Fibroblast of peridontal ligament (primary cell): ENCODE results near the gene RASL10A.
A peak's percentile ranks its signal among the peaks of the same experiment; 100 is the strongest.

ENCODE experiments used
- DNase-seq: peaks from one replicate; pipeline ENCODE4 v3.0.0-alpha.2; 2010; ENCODE audit errors: extremely low read depth

RASL10A gene

DNA sequence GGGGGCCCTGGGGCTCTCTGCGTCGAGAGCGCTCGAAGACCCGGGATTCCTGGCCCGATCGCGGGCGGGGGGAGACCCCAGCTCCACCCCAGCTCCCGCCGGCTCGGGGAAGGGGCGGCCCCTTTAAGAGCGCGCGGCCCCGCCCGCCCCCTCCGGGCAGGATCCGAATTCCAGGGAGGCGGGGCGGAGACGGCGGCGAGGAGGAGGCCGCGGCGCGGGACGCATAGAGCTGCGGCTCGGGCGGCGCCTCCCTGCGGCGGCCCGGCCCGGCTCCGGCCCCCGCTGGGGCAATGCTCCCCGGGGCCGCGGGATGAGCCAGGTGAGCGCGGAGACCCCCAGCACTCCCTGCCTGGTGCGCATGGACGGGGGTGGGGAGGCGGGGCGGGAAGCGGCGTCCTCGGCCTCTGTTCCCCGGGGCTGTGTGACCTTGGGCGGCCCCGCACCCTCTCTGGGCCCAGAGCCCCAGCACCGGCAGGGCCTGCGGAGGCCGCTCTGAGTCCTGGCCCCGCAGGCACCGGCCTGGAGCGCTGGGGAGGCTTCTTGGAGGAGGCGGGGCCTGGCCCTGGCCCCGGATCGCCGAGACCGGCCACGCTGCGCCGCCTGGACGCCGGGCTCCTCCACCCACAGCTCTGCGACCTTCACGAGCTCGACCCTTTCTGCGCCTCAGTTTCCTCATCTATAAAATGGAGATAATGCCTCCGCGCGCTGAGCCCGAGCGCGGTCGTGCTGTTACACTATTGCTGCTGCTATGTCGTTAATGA lies 8.5 kb downstream of the RASL10A start:
- peak; percentile 58 for DNase-seq

DNA sequence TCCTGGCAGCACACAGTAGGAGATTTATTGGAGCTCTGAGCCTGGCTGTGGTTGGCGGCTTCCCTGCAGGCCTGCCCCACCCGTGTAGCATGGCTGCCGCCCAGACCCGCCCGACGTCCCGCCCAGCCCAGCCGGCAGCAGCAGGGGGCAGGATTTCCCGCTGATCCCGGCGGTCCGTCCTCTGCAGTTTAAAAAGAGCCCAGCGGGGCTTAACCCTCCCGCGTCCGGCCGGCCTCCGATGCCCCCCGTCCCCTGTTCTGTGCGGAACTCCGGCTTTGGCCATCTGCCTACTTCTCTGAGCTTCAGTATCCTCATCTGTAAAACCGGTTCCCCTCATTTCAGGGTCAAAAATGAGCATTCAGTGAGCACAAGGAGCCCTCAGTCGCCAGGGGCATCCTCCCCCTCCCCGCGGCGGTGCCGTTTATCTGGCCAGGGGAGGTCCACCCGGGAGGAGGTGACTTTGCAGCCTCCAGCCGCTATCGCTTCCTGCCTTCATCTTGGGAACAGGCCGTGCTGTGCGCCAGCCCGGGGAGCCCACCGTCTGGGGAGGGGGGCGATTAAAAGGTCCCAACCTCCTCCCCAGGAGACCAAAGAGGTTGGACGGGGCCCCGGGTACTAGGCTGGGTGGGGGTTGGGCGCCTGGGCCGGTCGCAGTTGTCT lies 9.2 kb downstream of the RASL10A start, which contains the start of gene GAS2L1:
TSS of gene GAS2L1 (plus strand) at position 476 of the 660 bp plus-strand sequence. CDS start 1,456 bp downstream, outside the sequence.
- peak; percentile 69 for DNase-seq

DNA sequence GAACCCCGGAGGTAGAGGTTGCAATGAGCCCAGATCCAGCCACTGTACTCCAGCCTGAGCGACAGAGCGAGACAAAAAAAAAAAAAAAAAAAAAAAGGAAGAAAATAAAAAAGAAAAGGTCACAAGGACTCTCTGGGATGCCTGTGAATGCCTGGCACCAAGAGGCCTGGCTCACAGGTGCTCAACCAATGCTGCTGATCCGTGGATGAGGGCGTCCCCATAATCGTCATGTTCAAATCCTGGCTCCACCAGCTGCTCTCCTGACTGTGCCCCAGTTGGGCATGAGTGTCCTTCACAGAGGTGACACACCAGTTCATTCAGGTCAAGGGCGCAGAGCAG lies 9.7 kb downstream of the RASL10A start:
- no peak for DNase-seq

DNA sequence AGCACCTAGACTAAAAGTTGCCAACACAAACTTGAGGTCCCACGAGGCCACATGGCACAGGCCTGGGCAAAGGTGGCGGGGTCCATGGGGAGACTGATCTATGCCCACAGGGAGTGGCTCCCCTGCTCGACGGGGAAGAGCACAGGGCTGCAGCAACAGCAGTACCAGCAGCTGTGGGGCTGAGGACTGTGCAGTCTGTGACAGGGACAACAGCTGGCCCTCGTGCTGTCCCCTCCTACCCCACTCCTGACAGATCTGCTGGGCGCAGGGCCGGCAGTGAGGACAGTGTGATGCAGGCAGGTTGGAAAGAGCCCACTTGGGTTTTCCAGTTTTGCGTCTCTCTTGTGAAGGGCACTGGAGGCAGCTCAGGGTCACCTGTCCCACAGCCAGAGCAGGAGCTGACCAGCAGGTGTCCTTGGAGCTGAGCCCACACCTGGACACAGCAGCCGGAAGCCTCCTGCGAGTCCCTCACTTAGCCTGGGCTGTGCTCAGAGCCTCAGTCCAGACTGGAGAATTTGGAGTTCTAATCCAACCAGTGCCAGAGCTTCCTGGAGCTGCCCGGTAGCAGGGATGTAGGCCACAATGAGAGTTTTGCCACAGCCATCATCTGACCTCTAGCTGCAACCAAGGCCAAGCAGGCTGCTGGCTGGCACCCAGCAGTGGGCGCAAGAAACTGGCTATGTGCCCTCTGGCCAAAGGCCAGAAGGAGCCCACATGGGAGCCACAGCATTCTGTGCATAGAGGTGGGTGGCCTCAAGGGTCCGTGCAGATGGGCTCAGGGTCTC lies 12.6 kb downstream of the RASL10A start:
- no peak for DNase-seq

DNA sequence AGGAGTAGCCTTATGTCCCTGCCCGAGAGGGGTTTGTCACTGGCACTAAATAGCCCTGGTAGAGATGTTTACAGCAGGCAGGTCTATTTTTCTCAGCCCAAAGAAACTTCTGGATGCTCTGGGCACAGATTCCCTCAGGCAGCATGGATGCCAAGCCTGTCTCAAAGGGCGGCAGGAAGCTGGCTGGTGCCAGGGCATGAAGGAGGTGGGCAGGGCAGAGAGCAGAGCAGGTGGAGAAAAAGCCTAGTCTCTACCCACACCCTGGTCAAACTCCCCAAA lies 13.2 kb downstream of the RASL10A start:
- DNase-seq, result no peak

DNA sequence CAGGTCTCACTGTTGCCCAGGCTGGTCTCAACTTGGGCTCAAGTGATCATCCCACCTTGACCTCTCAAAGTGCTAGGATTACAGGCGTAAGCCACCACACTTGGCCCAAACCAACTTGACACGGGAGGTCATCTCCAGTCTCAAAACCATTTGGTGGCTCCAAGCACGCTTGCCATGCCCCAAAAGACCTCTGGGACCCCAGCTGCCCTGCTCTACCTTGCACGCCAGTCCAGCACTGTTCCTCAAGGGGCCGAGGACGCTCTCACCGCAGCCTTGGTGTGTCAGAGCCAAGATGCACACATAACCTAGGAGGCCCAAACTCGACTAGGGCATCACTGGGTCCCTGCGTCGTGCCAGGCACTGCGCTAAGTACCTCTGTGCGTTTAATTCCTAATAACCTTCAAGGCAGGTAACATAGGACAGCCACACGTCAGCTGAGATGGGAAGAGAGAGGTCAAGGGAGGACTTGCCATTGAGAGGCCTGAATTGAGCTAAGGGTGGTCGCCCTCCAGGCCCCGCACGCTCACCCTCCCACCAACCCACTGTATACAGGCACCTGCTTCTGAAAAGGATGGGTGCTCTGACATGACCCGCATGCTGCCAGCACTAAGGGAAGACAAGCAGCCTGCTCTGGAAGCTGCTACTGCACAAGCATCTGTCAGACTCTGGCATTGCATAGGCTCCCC lies 13.6 kb downstream of the RASL10A start:
- DNase-seq, result no peak

DNA sequence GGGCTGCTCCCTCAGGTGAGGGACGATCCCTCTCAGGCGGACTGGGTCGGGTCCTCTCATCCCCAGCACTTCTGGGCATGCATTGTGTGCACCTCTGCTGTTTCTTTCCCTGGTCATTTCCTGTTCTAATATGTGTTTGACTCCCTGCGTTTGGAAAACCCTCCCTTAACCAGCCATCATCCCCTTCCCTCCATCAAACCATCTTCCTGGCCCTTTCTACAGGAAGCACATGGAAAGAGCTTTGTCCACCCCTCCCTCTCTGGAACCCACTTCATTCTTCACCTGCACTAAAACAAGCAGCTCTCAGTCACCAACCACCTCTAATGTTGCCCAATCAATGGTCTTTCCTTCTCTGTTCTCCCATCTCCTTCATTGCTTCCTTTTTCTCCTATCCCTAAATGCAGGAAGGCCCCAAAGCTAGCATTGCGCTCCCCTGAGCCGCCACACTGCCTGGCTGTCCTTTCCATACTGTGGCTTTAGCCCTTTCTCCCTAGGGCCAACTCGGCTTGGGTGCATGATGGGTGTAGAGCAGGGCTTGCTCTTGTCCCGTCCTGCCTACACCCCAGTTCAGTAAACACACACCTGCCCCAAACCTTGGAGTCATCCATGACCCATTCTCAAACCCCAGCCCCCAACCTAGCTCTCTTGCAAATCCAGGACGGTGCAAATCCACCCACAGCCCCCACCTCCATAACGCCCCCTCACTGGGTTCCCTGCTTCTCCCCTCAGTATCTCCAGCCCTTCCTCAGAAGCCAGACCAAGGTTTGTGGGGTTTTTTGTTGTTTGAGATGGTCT lies 14.5 kb downstream of the RASL10A start:
- DNase-seq, result no peak

DNA sequence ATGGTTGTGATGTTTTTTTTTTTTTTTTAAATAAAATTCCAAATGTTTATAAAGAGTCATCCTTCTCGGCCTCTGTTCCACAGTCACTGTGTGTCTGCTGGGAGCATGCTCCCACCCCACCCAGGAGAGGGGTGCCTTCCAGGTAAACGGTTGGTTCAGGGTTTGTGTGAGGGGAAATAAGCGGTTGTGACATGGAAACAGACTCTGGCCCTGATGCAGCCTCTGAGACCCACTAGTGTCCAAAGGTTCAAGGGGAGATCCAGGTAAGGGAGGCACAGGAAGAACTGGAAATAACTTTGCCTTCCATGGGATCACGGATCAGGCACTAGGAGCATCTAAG lies 15.1 kb downstream of the RASL10A start:
- DNase-seq, result no peak

DNA sequence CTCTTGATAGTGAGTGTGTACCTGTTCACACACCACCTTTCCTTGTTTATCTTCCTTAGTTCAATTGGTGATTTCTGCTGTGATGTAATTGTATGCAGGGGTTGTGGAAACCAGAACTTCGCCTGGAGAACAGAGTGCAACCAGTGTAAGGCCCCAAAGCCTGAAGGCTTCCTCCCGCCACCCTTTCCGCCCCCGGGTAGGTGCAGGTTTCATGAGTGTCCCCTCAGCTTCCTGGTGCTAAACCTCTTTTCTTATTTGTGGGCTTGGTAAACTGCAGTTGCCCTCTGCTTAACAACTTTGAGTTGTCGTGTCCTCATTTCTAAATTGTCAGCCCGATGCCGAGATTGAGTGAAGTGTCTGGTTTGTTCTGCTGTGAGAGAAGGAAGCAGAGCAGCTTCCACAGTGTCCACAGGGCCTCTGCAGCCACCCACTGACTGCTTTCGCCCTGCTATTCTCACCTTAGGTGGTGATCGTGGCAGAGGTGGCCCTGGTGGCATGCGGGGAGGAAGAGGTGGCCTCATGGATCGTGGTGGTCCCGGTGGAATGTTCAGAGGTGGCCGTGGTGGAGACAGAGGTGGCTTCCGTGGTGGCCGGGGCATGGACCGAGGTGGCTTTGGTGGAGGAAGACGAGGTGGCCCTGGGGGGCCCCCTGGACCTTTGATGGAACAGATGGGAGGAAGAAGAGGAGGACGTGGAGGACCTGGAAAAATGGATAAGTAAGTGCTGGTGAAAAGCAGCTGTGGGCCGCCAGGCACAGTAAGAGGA lies 16.2 kb downstream of the RASL10A start:
- DNase-seq, result no peak

DNA sequence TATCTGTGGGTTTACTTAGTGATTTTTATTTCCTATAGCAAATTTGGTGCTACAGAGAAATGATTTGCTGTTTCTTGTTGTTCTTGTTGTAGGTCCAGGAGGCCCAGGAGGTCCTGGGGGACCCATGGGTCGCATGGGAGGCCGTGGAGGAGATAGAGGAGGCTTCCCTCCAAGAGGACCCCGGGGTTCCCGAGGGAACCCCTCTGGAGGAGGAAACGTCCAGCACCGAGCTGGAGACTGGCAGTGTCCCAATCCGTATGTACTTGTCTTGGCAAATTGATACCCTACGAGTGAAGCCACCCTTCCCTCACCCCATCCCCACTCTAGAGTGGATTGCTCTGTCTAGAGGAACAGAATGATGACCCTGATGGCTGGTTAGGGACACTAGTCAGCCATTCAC lies 16.9 kb downstream of the RASL10A start:
- DNase-seq, result no peak

DNA sequence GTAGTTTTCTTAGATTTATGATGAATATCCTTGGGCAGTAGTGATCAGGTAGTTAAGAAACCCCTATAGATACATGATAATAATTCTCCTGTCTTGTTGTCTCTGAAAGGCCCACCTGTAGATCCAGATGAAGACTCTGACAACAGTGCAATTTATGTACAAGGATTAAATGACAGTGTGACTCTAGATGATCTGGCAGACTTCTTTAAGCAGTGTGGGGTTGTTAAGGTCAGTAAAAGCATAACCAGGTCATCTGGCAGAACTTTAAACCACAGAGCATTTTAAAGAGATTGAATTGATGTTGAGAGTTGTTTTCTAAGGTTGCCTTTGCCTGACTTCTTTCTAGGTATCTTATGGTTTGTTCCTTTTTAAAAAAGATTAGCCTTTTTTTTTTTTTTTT lies 23.1 kb downstream of the RASL10A start:
- no peak for DNase-seq

DNA sequence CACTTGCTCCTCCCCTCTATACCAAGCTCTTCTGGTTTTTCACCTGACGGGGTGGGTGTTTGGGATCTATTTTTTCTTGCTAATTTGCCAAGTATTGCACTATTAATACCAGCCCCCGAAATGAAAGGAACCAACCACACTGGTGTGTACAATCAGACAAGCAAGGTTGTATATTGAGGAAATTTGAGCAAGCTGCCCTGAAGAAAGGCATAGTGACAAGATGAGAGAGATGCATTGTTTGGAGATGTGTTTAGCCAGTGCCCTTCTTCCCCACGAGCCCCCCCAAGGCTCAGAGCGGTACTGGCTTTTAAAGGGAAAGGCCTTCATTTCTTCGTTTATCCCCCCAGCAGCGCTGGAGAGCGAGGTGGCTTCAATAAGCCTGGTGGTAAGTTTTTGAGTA lies 24.3 kb downstream of the RASL10A start:
- DNase-seq, result no peak

DNA sequence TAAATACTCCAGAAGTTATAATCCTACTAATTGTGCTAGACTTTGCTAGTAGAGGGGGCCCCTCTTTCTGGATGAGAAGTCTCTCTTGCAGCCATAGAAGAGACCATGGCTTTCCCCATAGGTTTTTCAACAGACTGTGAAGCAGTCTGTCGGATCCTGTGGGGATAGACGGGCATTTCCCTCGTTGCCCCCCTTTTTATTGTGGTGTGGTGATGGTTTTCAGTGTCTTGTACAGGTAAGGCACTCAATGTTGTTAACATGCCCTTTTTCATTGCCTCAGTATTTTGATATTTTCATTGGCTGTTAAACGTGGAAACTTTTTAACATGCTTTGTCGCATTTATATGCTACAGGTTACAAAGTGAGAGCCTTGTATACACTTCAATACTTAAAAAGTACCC lies 25.4 kb downstream of the RASL10A start:
- no peak for DNase-seq

DNA sequence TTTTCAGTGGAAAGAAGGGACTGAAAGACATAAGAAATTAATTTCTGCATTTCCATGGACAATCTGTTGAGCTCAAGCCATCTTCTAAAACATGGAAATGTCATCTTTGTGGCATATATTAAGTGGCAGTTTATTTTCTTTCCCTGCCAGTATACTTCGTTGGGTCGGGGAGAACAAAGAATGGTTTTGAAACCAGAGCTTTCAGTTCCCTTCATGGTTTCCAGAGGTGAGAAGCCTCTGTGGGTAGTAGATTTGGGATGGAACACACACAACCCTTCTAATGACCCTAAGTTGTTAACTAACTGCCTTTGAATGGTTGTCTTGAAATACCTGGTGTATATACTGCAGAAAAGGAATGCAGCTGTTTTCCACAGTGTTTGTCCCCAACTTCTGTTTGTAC lies 26.7 kb downstream of the RASL10A start:
- DNase-seq, result no peak

DNA sequence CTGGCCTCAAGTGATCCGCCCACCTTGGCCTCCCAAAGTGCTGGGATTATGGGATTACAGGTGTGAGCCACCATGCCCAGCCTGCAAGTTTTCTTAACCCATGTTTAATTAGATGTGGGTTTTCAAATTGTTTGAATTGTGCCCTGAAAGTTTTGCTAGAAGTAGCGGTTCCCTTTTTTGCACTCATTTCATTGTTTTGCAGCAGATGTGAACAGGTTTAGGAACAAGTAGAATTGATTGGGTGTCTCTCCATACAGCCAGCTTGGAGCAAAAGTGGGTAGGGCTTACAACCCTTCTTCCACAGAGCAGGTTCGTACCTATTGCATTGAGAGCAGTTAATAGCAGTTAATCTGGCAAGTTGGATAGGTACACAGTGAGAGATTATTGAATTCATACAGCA lies 31.3 kb downstream of the RASL10A start:
- no peak for DNase-seq

DNA sequence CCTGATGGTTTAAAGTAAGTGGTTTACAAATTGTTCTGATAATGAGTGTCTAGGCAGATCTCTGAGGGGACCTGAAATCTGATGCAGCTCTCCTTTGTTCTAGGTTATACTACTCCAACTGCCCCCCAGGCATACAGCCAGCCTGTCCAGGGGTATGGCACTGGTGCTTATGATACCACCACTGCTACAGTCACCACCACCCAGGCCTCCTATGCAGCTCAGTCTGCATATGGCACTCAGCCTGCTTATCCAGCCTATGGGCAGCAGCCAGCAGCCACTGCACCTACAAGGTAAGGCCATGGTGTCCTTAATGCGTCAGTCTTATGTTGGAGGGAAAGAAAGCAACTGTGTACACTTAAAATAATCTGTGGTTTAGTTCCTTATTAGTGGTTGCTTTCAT lies 37.6 kb downstream of the RASL10A start:
- DNase-seq, result no peak

DNA sequence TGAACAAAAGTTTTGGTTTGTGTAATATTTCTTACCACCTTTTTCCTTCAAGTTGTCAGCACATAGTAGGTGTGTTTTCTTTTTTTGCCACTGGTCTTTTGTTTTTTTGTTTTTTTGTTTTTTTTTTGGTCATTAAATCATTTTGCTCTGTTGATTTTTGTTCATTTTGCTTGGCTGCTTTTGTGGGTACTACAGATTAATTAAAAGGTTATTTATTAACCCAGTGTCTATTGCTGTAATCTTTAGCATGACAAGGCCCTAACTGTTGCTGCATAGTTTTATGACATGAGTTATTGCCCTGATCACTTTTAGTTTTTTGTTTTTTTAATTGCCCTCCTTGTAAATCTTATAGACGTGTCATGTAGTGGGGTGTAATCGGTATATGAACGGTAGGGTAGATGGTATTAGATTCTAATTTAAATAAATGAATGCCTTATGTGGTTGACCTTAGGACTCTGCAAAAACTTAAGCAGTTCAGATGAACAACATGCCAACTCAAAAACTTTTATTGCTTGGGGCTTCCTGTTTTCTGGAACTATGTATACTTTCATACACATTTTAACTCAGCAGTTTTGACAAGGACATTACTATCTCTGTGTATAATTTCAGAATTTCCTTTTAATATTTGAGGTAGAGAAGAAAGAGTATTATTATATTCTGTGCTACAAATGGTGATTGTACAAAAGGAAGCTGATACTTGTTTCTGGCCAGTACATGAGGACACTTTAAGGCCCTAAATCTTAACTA lies 39.5 kb downstream of the RASL10A start:
- no peak for DNase-seq

DNA sequence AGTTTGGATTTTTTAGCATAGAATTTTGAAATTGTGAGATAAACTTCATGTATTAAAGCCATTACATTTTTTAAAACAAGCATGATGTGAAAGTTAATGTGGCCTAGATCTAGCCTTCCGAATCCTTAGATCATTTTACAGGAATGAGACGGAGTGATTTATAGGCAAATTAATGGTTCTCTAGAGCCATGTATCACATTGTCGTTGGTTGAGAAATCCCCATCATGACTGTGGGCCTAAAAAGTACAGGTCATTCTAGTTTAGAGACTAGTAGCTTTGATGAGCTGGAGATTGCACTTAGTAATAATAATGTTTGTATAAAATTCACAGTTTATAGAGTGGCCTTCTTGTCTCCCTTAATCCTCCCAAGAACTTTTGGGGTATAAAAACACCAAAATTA lies 40.3 kb downstream of the RASL10A start:
- DNase-seq, result no peak

DNA sequence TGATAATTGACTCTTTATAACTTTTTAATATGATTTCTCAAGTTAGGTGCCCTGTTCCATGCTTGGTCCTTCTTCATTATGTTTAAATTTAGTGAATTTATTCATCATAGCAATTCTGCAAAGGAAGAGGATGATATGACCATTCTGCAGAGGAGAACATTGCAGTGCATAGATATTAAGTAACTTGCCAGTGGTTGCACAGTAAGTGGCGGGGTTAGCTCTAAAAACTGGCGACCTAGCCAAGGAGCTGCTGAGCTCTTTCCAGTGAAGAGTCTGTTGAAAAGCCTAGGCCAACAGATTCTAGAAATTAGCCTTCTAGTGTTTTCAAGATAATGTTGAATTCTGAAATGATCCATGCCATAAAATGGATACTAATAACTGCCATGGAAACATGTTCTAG lies 42.9 kb downstream of the RASL10A start:
- DNase-seq, result no peak
